ENCODE results near the gene PCBP3.

DNA sequence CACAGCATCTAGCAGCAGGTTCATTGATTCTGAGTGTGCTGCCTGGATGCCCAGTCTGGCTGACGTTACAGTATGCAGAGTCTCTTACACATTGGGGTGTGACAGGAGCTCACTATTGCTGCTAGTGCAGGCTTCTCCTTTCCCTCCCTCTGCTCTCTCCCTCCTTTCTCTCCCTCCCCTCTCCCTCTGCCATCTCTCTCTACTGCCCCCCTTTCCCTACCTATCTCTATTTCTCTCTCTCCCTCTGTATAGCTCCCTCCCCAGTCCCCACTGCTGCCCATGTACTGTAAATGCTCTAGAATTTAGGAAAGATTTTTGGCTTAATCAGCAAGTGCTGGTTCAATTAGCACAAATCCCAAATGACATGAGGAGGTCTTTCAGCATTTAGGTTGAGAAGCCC is 62.8 kb downstream of the PCBP3 start:
- TF ChIP-seq YY1 (IDR thresholded peaks at IDR 0.05; ENCODE audit: insufficient read depth, insufficient read length) (no peak), ZNF274 (IDR thresholded peaks at IDR 0.05; ENCODE audit: low read depth, low read length) (no peak), SUZ12 (IDR thresholded peaks at IDR 0.05; ENCODE audit: extremely low read depth, insufficient read depth, insufficient read length) (no peak)
